IPS-15b (cell line): ENCODE results near the gene GRIK1.

Experiments used
- H3K27me3 ChIP-seq: one replicate; pipeline ENCODE4 v1.6.1; 2013; ENCODE audit warnings: low read length; ENCODE audit not compliant: control insufficient read depth, insufficient read depth
- H3K36me3 ChIP-seq: one replicate; pipeline ENCODE4 v1.6.1; 2013; ENCODE audit warnings: low read length; ENCODE audit not compliant: control insufficient read depth, insufficient read depth
- H3K4me1 ChIP-seq: one replicate; pipeline ENCODE4 v1.6.1; 2013; ENCODE audit warnings: mild to moderate bottlenecking, low read length; ENCODE audit not compliant: control insufficient read depth, insufficient read depth
- H3K4me3 ChIP-seq: one replicate; pipeline ENCODE4 v1.5.1; 2013; ENCODE audit warnings: low read depth, low read length
- H3K9ac ChIP-seq: one replicate; pipeline ENCODE4 v1.6.1; 2013; ENCODE audit warnings: low read depth, mild to moderate bottlenecking, low read length
- H3K9me3 ChIP-seq: one replicate; pipeline ENCODE4 v1.6.1; 2013; ENCODE audit warnings: mild to moderate bottlenecking, low read length; ENCODE audit not compliant: control insufficient read depth, insufficient read depth

The GRIK1 gene

GRCh38 chr21:29647353-29647781 lies 292.4 kb downstream of the GRIK1 start:
- H3K4me3 ChIP-seq = no peak overlapping the region
- H3K4me1 ChIP-seq = no peaks in the 10 kb centered on the region
- no peaks in the 10 kb centered on the region for H3K9me3 ChIP-seq
- H3K36me3 ChIP-seq = no peaks in the 10 kb centered on the region
- no peak overlapping the region for H3K9ac ChIP-seq
- H3K27me3 ChIP-seq = no peaks in the 10 kb centered on the region

GRCh38 chr21:29645666-29646553 lies 293.9 kb downstream of the GRIK1 start:
- Histone ChIP-seq H3K36me3 (no peaks in the 10 kb centered on the region), H3K4me3 (no peak overlapping the region), H3K4me1 (no peaks in the 10 kb centered on the region), H3K27me3 (no peaks in the 10 kb centered on the region), H3K9ac (no peak overlapping the region), H3K9me3 (no peaks in the 10 kb centered on the region)

GRCh38 chr21:29643289-29643688 lies 296.5 kb downstream of the GRIK1 start:
- H3K36me3 ChIP-seq = no peaks in the 10 kb centered on the region
- H3K4me1 ChIP-seq = no peaks in the 10 kb centered on the region
- no peaks in the 10 kb centered on the region for H3K9me3 ChIP-seq
- no peak overlapping the region for H3K9ac ChIP-seq
- H3K27me3 ChIP-seq = no peaks in the 10 kb centered on the region
- no peak overlapping the region for H3K4me3 ChIP-seq

GRCh38 chr21:29642551-29643245 lies 297.1 kb downstream of the GRIK1 start:
- no peaks in the 10 kb centered on the region for H3K27me3 ChIP-seq

GRCh38 chr21:29641635-29642550 lies 297.9 kb downstream of the GRIK1 start:
- H3K27me3 ChIP-seq = no peaks in the 10 kb centered on the region
- H3K4me1 ChIP-seq = no peaks in the 10 kb centered on the region
- H3K4me3 ChIP-seq = no peak overlapping the region
- no peak overlapping the region for H3K9ac ChIP-seq
- no peaks in the 10 kb centered on the region for H3K36me3 ChIP-seq
- no peaks in the 10 kb centered on the region for H3K9me3 ChIP-seq

More at GRCh38 chr21:29642551-29643245, 297.1 kb downstream of the GRIK1 start:
- H3K4me1 ChIP-seq = no peaks in the 10 kb centered on the region
- no peak overlapping the region for H3K4me3 ChIP-seq
- H3K9me3 ChIP-seq = no peaks in the 10 kb centered on the region
- no peak overlapping the region for H3K9ac ChIP-seq
- H3K36me3 ChIP-seq = no peaks in the 10 kb centered on the region

GRCh38 chr21:29641001-29641634 lies 298.7 kb downstream of the GRIK1 start:
- no peaks in the 10 kb centered on the region for H3K9me3 ChIP-seq
- H3K4me3 ChIP-seq = no peak overlapping the region
- H3K4me1 ChIP-seq = no peaks in the 10 kb centered on the region
- H3K9ac ChIP-seq = no peak overlapping the region
- no peaks in the 10 kb centered on the region for H3K27me3 ChIP-seq
- no peaks in the 10 kb centered on the region for H3K36me3 ChIP-seq

GRCh38 chr21:29640080-29640508 lies 299.7 kb downstream of the GRIK1 start:
- Histone ChIP-seq H3K9ac (no peak overlapping the region), H3K27me3 (no peaks in the 10 kb centered on the region), H3K9me3 (no peaks in the 10 kb centered on the region), H3K36me3 (no peaks in the 10 kb centered on the region), H3K4me1 (no peaks in the 10 kb centered on the region), H3K4me3 (no peak overlapping the region)

GRCh38 chr21:29639366-29640079 lies 300.3 kb downstream of the GRIK1 start:
- Histone ChIP-seq H3K4me3 (no peak overlapping the region), H3K27me3 (no peaks in the 10 kb centered on the region), H3K9me3 (no peaks in the 10 kb centered on the region), H3K9ac (no peak overlapping the region), H3K36me3 (no peaks in the 10 kb centered on the region), H3K4me1 (no peaks in the 10 kb centered on the region)

- Histone ChIP-seq H3K4me1 (no peaks in the 10 kb centered on the region), H3K27me3 (no peaks in the 10 kb centered on the region), H3K4me3 (no peak overlapping the region), H3K9me3 (no peaks in the 10 kb centered on the region), H3K9ac (no peak overlapping the region), H3K36me3 (no peaks in the 10 kb centered on the region)
Observed at GRCh38 chr21:29638761-29639327, 301.0 kb downstream of the GRIK1 start.

- Histone ChIP-seq H3K36me3 (no peaks in the 10 kb centered on the region), H3K9ac (no peak overlapping the region), H3K4me3 (no peak overlapping the region), H3K27me3 (no peaks in the 10 kb centered on the region), H3K9me3 (no peaks in the 10 kb centered on the region), H3K4me1 (no peaks in the 10 kb centered on the region)
Observed at GRCh38 chr21:29638138-29638537, 301.7 kb downstream of the GRIK1 start.
